Esophagus squamous epithelium (tissue), 5 donors: ENCODE measurements around the gene LBP. TPM values are rescaled to one million over a fixed set of nuclear protein-coding genes. Genes with fewer than 3 reads are reported as not detected.

Source experiments
- DNase-seq: peaks from one replicate; lab custom pipeline; 2025; lab: John Stamatoyannopoulos, UW
- H3K27ac ChIP-seq, 4 donors: fragments of 200-600 bp; sonication (generic); one replicate each; pipeline ENCODE4 v1.5.1; 2016 to 2019; ENCODE audit warnings: mild to moderate bottlenecking in 1 of 4
- H3K27me3 ChIP-seq, 4 donors: fragments of 200-600 bp; sonication (generic); 1 replicate in 3 of 4; 2 replicates in 1 of 4; pipeline versions ENCODE4 v1.5.1 to v1.6.0; 2017 to 2021; ENCODE audit warnings: antibody characterized with exemption in 1 of 4
- H3K36me3 ChIP-seq, 3 donors: fragments of 200-600 bp; sonication (generic); one replicate each; pipeline ENCODE4 v1.5.1; 2016 to 2019
- H3K4me1 ChIP-seq, 3 donors: fragments of 200-600 bp; sonication (generic); one replicate each; pipeline ENCODE4 v1.5.1; 2017 to 2019
- H3K4me3 ChIP-seq, 4 donors: fragments of 200-600 bp; sonication (generic); 1 replicate in 3 of 4; 2 replicates in 1 of 4; pipeline ENCODE4 v1.5.1; 2016 to 2019; ENCODE audit warnings: mild to moderate bottlenecking in 2 of 4, moderate library complexity in 1 of 4
- H3K9me3 ChIP-seq, 3 donors: fragments of 200-600 bp; sonication (generic); one replicate each; pipeline ENCODE4 v1.5.1; 2016 to 2019
- CTCF ChIP-seq, 6 experiments: fragments of 450-650 bp in 4 of 6; fragments of 200-600 bp in 2 of 6; sonication (generic) in 2 of 6; IDR thresholded peaks; one replicate each; pipeline ENCODE4 v1.5.1; 2016 to 2019; ENCODE audit warnings: antibody characterized with exemption in 6 of 6, mild to moderate bottlenecking in 4 of 6, moderate library complexity in 4 of 6
- POLR2A ChIP-seq, 4 donors: fragments of 450-650 bp; IDR thresholded peaks; one replicate each; pipeline ENCODE4 v1.6.1; 2017; ENCODE audit warnings: antibody characterized with exemption in 4 of 4, mild to moderate bottlenecking in 4 of 4, moderate library complexity in 3 of 4
- WGBS, 2 donors: methylation state at CpG; one replicate each; pipeline ENCODE4 v1.1.5; 2018; 5-methylcytosine and 5-hydroxymethylcytosine counted together
- intact Hi-C: fragments of 100-400 bp; cut with DNase I; formaldehyde crosslinking; loops from one replicate; pipeline ENCODE4 v1.15.0; 2022
- total RNA-seq, 4 donors: library from RNA; depleted of rRNA; stranded (reverse); fragments of >200 nt; gene quantifications; one replicate each; pipeline ENCODE4 v1.1.0, GENCODE V29; 2016
- donor health status: DM: yes; HTN: yes; CAD: no.

The LBP gene
- total RNA-seq, 4 donors from 2014 or later: 0.18 TPM; not detected in 3

- intact Hi-C loops: no loop called here
These were observed 55.8 kb downstream of the LBP start for GRCh38 chr20:38402089-38402488.

GRCh38 chr20:38402816-38403215 lies 56.5 kb downstream of the LBP start:
- no peak for DNase-seq
- Histone ChIP-seq H3K9me3 (no peaks in the 10 kb centered on the region), H3K27me3 (no peaks in the 10 kb centered on the region), H3K36me3 (no peaks in the 10 kb centered on the region), H3K27ac (no peak overlapping the region), H3K4me1 (no peaks in the 10 kb centered on the region), H3K4me3 (no peak overlapping the region)
- TF ChIP-seq CTCF (IDR thresholded peaks at IDR 0.05): no peak
- no peak for TF ChIP-seq POLR2A (IDR thresholded peaks at IDR 0.05)
- WGBS, 2 donors: 55 to 84% methylated on average over 5 to 8 of the region's 8 CpGs
- intact Hi-C loops: no loop called here

More at GRCh38 chr20:38402089-38402488, 55.8 kb downstream of the LBP start:
- WGBS, 2 donors: 95 to 96% methylated on average over 4 to 5 of the region's 5 CpGs
- Histone ChIP-seq H3K4me1 (no peaks in the 10 kb centered on the region), H3K27me3 (no peaks in the 10 kb centered on the region), H3K9me3 (no peaks in the 10 kb centered on the region), H3K4me3 (no peak overlapping the region), H3K36me3 (no peaks in the 10 kb centered on the region), H3K27ac (no peak overlapping the region)
- no peak for TF ChIP-seq CTCF (IDR thresholded peaks at IDR 0.05)
- no peak for TF ChIP-seq POLR2A (IDR thresholded peaks at IDR 0.05)
- DNase-seq: no peak

- no peak for TF ChIP-seq CTCF (IDR thresholded peaks at IDR 0.05)
- TF ChIP-seq POLR2A (IDR thresholded peaks at IDR 0.05): no peak
- Histone ChIP-seq H3K4me1 (no peaks in the 10 kb centered on the region), H3K27ac (no peak overlapping the region), H3K9me3 (no peaks in the 10 kb centered on the region), H3K27me3 (no peaks in the 10 kb centered on the region), H3K36me3 (no peaks in the 10 kb centered on the region), H3K4me3 (no peak overlapping the region)
- intact Hi-C loops: no loop called here
- DNase-seq: no peak
These were observed 57.7 kb downstream of the LBP start for GRCh38 chr20:38404016-38404415.

GRCh38 chr20:38405132-38405531 lies 58.9 kb downstream of the LBP start:
- Histone ChIP-seq H3K9me3 (no peaks in the 10 kb centered on the region), H3K27me3 (no peaks in the 10 kb centered on the region), H3K36me3 (no peaks in the 10 kb centered on the region), H3K4me1 (no peaks in the 10 kb centered on the region), H3K27ac (no peak overlapping the region), H3K4me3 (no peak overlapping the region)
- intact Hi-C loops: no loop called here
- no peak for DNase-seq
- 57 to 73% methylated on average over 2 of the region's 2 CpGs for WGBS, 2 donors
- TF ChIP-seq CTCF (IDR thresholded peaks at IDR 0.05): no peak
- TF ChIP-seq POLR2A (IDR thresholded peaks at IDR 0.05): no peak

GRCh38 chr20:38406476-38406875 lies 60.2 kb downstream of the LBP start:
- Histone ChIP-seq H3K9me3 (no peaks in the 10 kb centered on the region), H3K36me3 (peaks cover 0 to 12% (median 0%) of the 10 kb centered on the region in 3 donors), H3K4me3 (no peak overlapping the region), H3K27me3 (no peaks in the 10 kb centered on the region), H3K27ac (no peak overlapping the region), H3K4me1 (no peaks in the 10 kb centered on the region)
- TF ChIP-seq CTCF (IDR thresholded peaks at IDR 0.05) (no peak), POLR2A (IDR thresholded peaks at IDR 0.05) (no peak)
- no peak for DNase-seq
- intact Hi-C loops: no loop called here
- WGBS, 2 donors: 89 to 93% methylated on average over 4 to 5 of the region's 5 CpGs
